Tibial nerve (tissue), 4 donors: ENCODE data around the gene RSPO1.

Experiments
- CTCF ChIP-seq, 5 experiments: fragments of 200-600 bp in 3 of 5; fragments of 450-650 bp in 2 of 5; sonication (generic) in 3 of 5; IDR thresholded peaks; one replicate each; pipeline ENCODE4 v1.5.1; 2016 to 2019; ENCODE audit warnings: antibody characterized with exemption in 5 of 5, mild to moderate bottlenecking in 3 of 5, moderate library complexity in 2 of 5
- EP300 ChIP-seq, 2 donors: sonication (generic); formaldehyde crosslinking; IDR thresholded peaks; one replicate each; pipeline ENCODE4 v1.6.1; 2017; ENCODE audit warnings: antibody characterized with exemption in 2 of 2, mild to moderate bottlenecking in 1 of 2
- POLR2A ChIP-seq, 2 donors: fragments of 450-650 bp; IDR thresholded peaks; one replicate each; pipeline ENCODE4 v1.6.1; 2017; ENCODE audit warnings: antibody characterized with exemption in 2 of 2, mild to moderate bottlenecking in 2 of 2, moderate library complexity in 2 of 2

GRCh38 chr1:37651803-37652202 lies 17.1 kb upstream of the RSPO1 start:
- TF ChIP-seq POLR2A (IDR thresholded peaks at IDR 0.05) (no peak), CTCF (IDR thresholded peaks at IDR 0.05) (no peak), EP300 (IDR thresholded peaks at IDR 0.05) (no peak)
